ENCODE measurements around the gene KLHL36. TPM values are rescaled to one million over a fixed set of nuclear protein-coding genes. Genes with fewer than 3 reads are reported as not detected.

KLHL36 gene
- total RNA-seq, 2 experiments from 2014 or later = 58.9 to 66.1 TPM

GRCh38 chr16:84659656-84660300 is 11.5 kb downstream of the KLHL36 start:
- BruUV-seq (replicated peaks) = no TSS peak
- Histone ChIP-seq H3K4me1 (ENCODE audit: insufficient read depth, low read length, poor library complexity, severe bottlenecking) (peaks cover 46% of the 10 kb centered on the region), H3K9me2 (ENCODE audit: insufficient read depth, low read length) (no peaks in the 10 kb centered on the region), H3K79me2 (ENCODE audit: insufficient read depth, low read depth, low read length) (peaks cover 6% of the 10 kb centered on the region; the same call in 1 of the 2 replicates), H2AFZ (ENCODE audit: low read length) (no peak overlapping the region), H3K4me3 (ENCODE audit: low read depth, low read length, poor library complexity, severe bottlenecking) (no peak overlapping the region), H3K9me3 (ENCODE audit: low read length) (no peaks in the 10 kb centered on the region), H3K27ac (ENCODE audit: low read depth, low read length, poor library complexity, severe bottlenecking) (no peak overlapping the region), H3K4me2 (ENCODE audit: low read length) (no peak overlapping the region), H3K36me3 (ENCODE audit: insufficient read depth, low read length) (peaks cover 88% of the 10 kb centered on the region), H4K20me1 (ENCODE audit: insufficient read depth, low read length) (no peaks in the 10 kb centered on the region)
- ChIA-PET POLR2A (interaction anchor here (0.6 kb wide), 1 partner anchor 143 kb away, joined by 4 read pairs; no protein-coding TSS in a partner anchor), CTCF (ENCODE audit: unreplicated experiment) (interaction anchor here (0.6 kb wide), 1 partner anchor 786 kb away, joined by 3 read pairs; no protein-coding TSS in a partner anchor)
- TF ChIP-seq EZH2phosphoT487 (IDR thresholded peaks at IDR 0.05; ENCODE audit: borderline replicate concordance, low read depth, low read length) (no peak), CTCF (conservative IDR thresholded peaks at IDR 0.05; ENCODE audit: low read length) (no peak)
- no peak for DNase-seq (ENCODE audit: low spot score)
- intact Hi-C loops (cut with micrococcal nuclease; ENCODE audit: unreplicated experiment) = no loop called here

- DNase-seq (ENCODE audit: low spot score) = no peak
Observed at GRCh38 chr16:84660973-84661372, 12.7 kb downstream of the KLHL36 start.

More at GRCh38 chr16:84660973-84661372, 12.7 kb downstream of the KLHL36 start:
- H3K4me2 ChIP-seq (ENCODE audit: low read length) = no peak overlapping the region
- BruUV-seq (replicated peaks) = no TSS peak
- H3K79me2 ChIP-seq (ENCODE audit: insufficient read depth, low read depth, low read length) = peaks cover 1% of the 10 kb centered on the region; the same call in 1 of the 2 replicates
- TF ChIP-seq CTCF (conservative IDR thresholded peaks at IDR 0.05; ENCODE audit: low read length) (no peak), EZH2phosphoT487 (IDR thresholded peaks at IDR 0.05; ENCODE audit: borderline replicate concordance, low read depth, low read length) (no peak)
- no peaks in the 10 kb centered on the region for H3K9me2 ChIP-seq (ENCODE audit: insufficient read depth, low read length)
- no peaks in the 10 kb centered on the region for H3K9me3 ChIP-seq (ENCODE audit: low read length)
- H2AFZ ChIP-seq (ENCODE audit: low read length) = no peak overlapping the region
- H3K4me1 ChIP-seq (ENCODE audit: insufficient read depth, low read length, poor library complexity, severe bottlenecking) = peaks cover 38% of the 10 kb centered on the region
- H3K36me3 ChIP-seq (ENCODE audit: insufficient read depth, low read length) = peaks cover 92% of the 10 kb centered on the region
- intact Hi-C loops (cut with micrococcal nuclease; ENCODE audit: unreplicated experiment) = no loop called here
- H4K20me1 ChIP-seq (ENCODE audit: insufficient read depth, low read length) = no peaks in the 10 kb centered on the region
- H3K4me3 ChIP-seq (ENCODE audit: low read depth, low read length, poor library complexity, severe bottlenecking) = no peak overlapping the region
- no peak overlapping the region for H3K27ac ChIP-seq (ENCODE audit: low read depth, low read length, poor library complexity, severe bottlenecking)
- ChIA-PET CTCF (ENCODE audit: unreplicated experiment) (no interaction called here), POLR2A (no interaction called here)

All from OCI-LY7 (cell line).